Peyer's patch (tissue), 4 donors: ENCODE measurements around the gene PALD1.

Experiments
- CTCF ChIP-seq, 6 experiments: fragments of 450-650 bp in 4 of 6; fragments of 200-600 bp in 2 of 6; sonication (generic) in 1 of 6; IDR thresholded peaks; one replicate each; pipeline ENCODE4 v1.5.1; 2017 to 2019; ENCODE audit warnings: antibody characterized with exemption in 6 of 6, mild to moderate bottlenecking in 3 of 6, moderate library complexity in 1 of 6
- POLR2A ChIP-seq, 2 donors: fragments of 450-650 bp; IDR thresholded peaks; one replicate each; pipeline ENCODE4 v1.5.1; 2017; ENCODE audit warnings: antibody characterized with exemption in 2 of 2, mild to moderate bottlenecking in 2 of 2, moderate library complexity in 2 of 2

GRCh38 chr10:70479165-70479581 is 606 bp downstream of the PALD1 start:
- no peak for TF ChIP-seq POLR2A (IDR thresholded peaks at IDR 0.05)
- TF ChIP-seq CTCF (IDR thresholded peaks at IDR 0.05), result no peak
